ENCODE results near the gene FHOD3.

The FHOD3 gene

GRCh38 chr18:36274083-36274715 is 23.3 kb upstream of the FHOD3 start:
- H3K27me3 Mint-ChIP-seq (ENCODE audit: low read depth, poor library complexity), result peaks cover 8% of the 10 kb centered on the region
- DNase-seq, result no peak
- no peak overlapping the region for H3K27ac Mint-ChIP-seq
- H3K36me3 Mint-ChIP-seq (ENCODE audit: low read depth), result no peaks in the 10 kb centered on the region
- H3K4me1 Mint-ChIP-seq, result no peaks in the 10 kb centered on the region
- no peak for TF ChIP-seq CTCF (IDR thresholded peaks at IDR 0.05)
- no peak overlapping the region for H3K4me3 Mint-ChIP-seq
- no peaks in the 10 kb centered on the region for H3K9me3 Mint-ChIP-seq

- no peak for DNase-seq
- H3K27me3 Mint-ChIP-seq (ENCODE audit: low read depth, poor library complexity), result peaks cover 14% of the 10 kb centered on the region
- no peak overlapping the region for H3K27ac Mint-ChIP-seq
- TF ChIP-seq CTCF (IDR thresholded peaks at IDR 0.05), result no peak
- H3K4me1 Mint-ChIP-seq, result no peaks in the 10 kb centered on the region
- no peaks in the 10 kb centered on the region for H3K9me3 Mint-ChIP-seq
- H3K4me3 Mint-ChIP-seq, result no peak overlapping the region
- H3K36me3 Mint-ChIP-seq (ENCODE audit: low read depth), result no peaks in the 10 kb centered on the region
These were observed 22.0 kb upstream of the FHOD3 start for GRCh38 chr18:36275561-36275960.

- H3K4me3 Mint-ChIP-seq, result no peak overlapping the region
- TF ChIP-seq CTCF (IDR thresholded peaks at IDR 0.05), result no peak
- peaks cover 27% of the 10 kb centered on the region for H3K27me3 Mint-ChIP-seq (ENCODE audit: low read depth, poor library complexity)
- H3K4me1 Mint-ChIP-seq, result no peaks in the 10 kb centered on the region
- no peaks in the 10 kb centered on the region for H3K36me3 Mint-ChIP-seq (ENCODE audit: low read depth)
- DNase-seq, result no peak
- no peak overlapping the region for H3K27ac Mint-ChIP-seq
- no peaks in the 10 kb centered on the region for H3K9me3 Mint-ChIP-seq
These were observed 18.5 kb upstream of the FHOD3 start for GRCh38 chr18:36279001-36279400.

- Mint-ChIP-seq H3K27me3 (ENCODE audit: low read depth, poor library complexity) (peaks cover 23% of the 10 kb centered on the region), H3K27ac (no peak overlapping the region), H3K9me3 (no peaks in the 10 kb centered on the region), H3K4me1 (no peaks in the 10 kb centered on the region), H3K4me3 (no peak overlapping the region), H3K36me3 (ENCODE audit: low read depth) (no peaks in the 10 kb centered on the region)
- DNase-seq, result no peak
- TF ChIP-seq CTCF (IDR thresholded peaks at IDR 0.05), result no peak
These were observed 15.6 kb upstream of the FHOD3 start for GRCh38 chr18:36281936-36282335.

- peaks cover 23% of the 10 kb centered on the region for H3K27me3 Mint-ChIP-seq (ENCODE audit: low read depth, poor library complexity)
- no peak overlapping the region for H3K27ac Mint-ChIP-seq
- H3K36me3 Mint-ChIP-seq (ENCODE audit: low read depth), result no peaks in the 10 kb centered on the region
- no peak for DNase-seq
- no peaks in the 10 kb centered on the region for H3K4me1 Mint-ChIP-seq
- TF ChIP-seq CTCF (IDR thresholded peaks at IDR 0.05), result no peak
- peaks cover 3% of the 10 kb centered on the region for H3K9me3 Mint-ChIP-seq
- H3K4me3 Mint-ChIP-seq, result no peak overlapping the region
These were observed 14.1 kb upstream of the FHOD3 start for GRCh38 chr18:36283448-36283847.

GRCh38 chr18:36284268-36284667 is 13.2 kb upstream of the FHOD3 start:
- Mint-ChIP-seq H3K4me1 (no peaks in the 10 kb centered on the region), H3K27ac (no peak overlapping the region), H3K36me3 (ENCODE audit: low read depth) (no peaks in the 10 kb centered on the region), H3K9me3 (peaks cover 11% of the 10 kb centered on the region), H3K27me3 (ENCODE audit: low read depth, poor library complexity) (peaks cover 19% of the 10 kb centered on the region), H3K4me3 (no peak overlapping the region)
- no peak for DNase-seq
- no peak for TF ChIP-seq CTCF (IDR thresholded peaks at IDR 0.05)

Data from nephron progenitor cell (in vitro differentiated cells).